NCI-H1694 treated with DMSO at 0.1 percent for 48 hours (cell line): ENCODE data around the gene RPL10A.
"Not testable (repeated sequence)": the region's sequence is repeated elsewhere in the genome, so short reads cannot be mapped to it uniquely, and the experiment has no call there.

ENCODE experiments used
- DNase-seq: peaks from one replicate; lab custom pipeline; 2025; lab: John Stamatoyannopoulos, UW

RPL10A gene

DNA sequence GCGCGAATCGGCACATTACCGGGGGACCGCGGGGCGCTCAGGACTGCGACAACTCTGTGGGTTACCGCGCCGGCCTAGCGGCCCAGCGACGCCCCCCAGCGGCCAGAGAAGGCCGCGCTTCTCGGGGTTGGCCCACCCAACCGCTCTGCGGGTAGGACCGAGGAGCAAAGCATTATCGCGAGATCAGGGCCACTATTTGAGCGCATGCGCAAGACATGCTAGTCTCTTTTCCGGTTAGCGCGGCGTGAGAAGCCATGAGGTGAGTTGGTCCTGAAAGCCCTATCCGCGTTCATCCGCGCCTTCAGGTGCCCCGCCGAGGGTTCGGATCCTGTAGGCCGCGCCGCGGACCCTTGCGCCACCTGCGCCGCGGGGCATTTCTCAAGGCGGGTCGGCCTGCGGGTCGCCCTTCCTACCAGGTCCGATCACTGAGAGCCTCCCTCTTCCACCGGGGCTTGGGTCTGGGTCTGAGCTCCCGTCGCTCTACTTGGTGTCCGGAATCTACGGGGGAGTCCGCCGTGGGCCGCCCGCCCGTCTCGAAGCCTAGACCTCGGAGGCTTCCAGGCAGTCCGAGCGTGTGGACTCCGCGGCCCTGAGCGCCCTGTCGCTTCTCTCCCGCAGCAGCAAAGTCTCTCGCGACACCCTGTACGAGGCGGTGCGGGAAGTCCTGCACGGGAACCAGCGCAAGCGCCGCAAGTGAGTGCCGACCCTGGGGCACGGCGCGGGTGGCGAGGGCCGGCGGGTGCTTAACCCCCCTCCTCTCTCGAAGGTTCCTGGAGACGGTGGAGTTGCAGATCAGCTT lies at the start of gene RPL10A:
Gene RPL10A, plus strand, starts transcription at position 221 of the 799 bp plus-strand sequence. Its CDS starts 34 bp downstream, at position 255.
- peak; percentile 87 for DNase-seq

GRCh38 chr6:35419417-35419816 lies 48.8 kb upstream of the RPL10A start:
- DNase-seq: peak; percentile 3

GRCh38 chr6:35419961-35420360 lies 48.2 kb upstream of the RPL10A start:
- no peak for DNase-seq

GRCh38 chr6:35425284-35425683 lies 42.9 kb upstream of the RPL10A start:
- DNase-seq: no peak

DNA sequence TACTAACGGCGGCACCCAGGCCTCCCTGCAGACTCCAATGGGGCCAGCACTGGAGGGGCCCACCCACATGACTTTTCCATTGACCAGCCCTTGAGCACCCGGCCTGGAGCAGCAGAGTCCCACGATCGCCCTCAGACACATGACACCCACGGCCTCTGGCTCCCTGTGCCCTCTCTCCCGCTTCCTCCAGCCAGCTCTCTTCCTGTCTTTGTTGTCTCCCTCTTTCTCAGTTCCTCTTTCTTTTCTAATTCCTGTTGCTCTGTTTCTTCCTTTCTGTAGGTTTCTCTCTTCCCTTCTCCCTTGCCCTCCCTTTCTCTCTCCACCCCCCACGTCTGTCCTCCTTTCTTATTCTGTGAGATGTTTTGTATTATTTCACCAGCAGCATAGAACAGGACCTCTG lies 42.1 kb upstream of the RPL10A start:
- no peak for DNase-seq

GRCh38 chr6:35427435-35427834 lies 40.8 kb upstream of the RPL10A start:
- DNase-seq: no peak

DNA sequence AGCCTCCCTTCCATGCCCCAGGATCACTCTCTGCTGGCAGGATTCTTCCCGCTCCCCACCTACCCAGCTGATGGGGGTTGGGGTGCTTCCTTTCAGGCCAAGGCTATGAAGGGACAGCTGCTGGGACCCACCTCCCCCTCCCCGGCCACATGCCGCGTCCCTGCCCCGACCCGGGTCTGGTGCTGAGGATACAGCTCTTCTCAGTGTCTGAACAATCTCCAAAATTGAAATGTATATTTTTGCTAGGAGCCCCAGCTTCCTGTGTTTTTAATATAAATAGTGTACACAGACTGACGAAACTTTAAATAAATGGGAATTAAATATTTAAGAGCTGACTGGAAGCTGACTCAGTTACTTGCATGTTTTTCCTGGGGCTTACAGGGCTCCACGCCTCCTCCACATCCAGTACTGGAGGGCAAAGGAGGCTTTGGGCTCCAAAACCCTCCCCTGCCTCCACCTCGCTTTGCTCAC lies 40.3 kb upstream of the RPL10A start:
- DNase-seq: no peak

DNA sequence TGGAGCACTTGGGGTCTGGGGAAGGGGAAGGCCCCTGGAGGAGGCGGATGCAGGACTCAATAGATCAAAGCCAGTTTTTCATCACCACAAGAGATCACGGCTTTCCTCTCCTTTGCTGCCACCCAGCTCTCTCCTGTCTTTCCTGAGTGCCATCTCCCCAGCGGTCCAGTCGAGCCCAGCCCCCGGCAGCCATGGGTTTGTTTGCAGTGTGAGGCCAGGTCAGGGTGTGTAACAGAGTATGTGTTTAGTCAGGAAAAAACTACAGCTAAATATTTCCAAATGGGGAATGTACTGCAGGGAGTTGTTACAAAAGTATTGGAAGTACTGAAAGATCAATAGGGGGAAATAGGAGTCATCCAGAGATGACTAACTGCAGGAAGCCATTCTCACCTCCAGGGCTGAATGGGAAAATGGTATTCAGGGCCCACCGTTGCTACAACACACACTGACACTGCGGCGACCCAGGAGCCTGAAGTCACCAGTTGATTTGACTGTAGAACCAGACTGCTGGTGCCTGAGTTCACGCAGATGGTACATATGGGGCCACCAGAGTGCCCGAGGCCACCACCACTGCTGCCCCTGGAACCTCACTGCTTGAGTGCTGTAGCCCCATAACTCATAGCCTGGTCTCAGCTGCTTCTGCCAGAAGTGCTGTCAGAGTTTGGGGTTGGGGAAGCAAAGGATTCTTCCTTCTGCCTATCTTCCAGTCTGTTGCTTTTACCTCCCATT lies 39.6 kb upstream of the RPL10A start:
- DNase-seq: no peak

DNA sequence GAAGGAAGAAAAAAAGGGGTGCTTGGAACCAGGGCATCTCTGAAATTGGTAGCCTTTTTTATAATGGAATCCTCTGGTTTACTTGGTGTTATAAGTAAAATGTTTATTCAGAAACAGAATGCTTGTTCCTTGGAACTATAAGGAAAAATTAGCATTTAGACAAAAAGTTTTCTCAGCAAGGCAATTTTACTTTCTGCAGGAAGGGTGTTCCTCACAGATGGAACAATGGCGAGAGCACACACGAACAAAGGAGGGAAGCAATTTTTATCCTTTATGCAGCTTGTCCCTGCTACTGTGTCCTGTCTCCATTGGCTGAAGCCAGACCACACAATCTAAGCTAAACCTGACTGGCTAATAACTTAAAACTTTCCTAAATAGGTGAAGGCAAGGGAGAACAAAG lies 38.7 kb upstream of the RPL10A start:
- no peak for DNase-seq

- DNase-seq: no peak
Observed at GRCh38 chr6:35432291-35432690, 35.9 kb upstream of the RPL10A start.

GRCh38 chr6:35432702-35433101 lies 35.5 kb upstream of the RPL10A start:
- DNase-seq: not testable (repeated sequence)

- DNase-seq: peak; percentile 4
Observed at GRCh38 chr6:35435074-35435837, 32.9 kb upstream of the RPL10A start.

DNA sequence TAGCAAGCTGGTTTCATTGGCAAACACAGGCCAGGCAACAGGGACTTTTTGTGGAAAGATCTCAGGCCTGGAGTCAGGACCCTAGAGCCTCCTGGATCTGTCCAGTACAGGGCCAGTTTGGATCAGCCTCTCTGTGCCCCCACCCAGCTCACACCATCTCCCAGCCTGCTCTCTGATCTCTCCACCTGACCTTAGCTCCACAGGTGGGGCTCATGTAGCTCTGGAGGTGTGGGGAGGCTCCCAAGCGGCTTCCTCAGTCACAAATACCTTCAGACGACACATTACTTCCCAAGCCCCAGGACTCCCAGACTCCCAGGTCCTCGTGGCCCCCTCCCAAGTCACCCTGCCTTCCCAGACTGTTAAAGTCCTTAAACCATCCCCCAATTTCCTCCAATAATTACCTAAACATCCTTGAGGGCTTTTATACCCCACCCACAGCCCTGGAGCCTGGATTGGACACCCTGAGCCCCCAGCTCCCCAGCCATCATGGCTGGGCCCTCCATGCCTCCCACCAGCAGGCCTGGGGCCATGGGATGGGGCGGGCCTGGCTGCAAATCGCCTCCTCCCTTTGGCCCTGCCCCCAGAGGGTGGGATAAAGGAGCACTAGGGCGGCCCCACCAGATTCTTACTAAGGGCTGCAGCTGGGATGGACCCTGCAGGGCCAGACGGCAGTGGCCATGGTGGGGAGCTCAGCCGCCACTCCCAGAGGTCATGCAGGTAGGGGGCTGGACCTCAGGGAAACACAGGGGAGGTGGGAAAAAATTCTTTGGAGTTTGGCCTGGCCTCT lies 31.9 kb upstream of the RPL10A start:
- no peak for DNase-seq

GRCh38 chr6:35438378-35439065 lies 29.7 kb upstream of the RPL10A start:
- not testable (repeated sequence) for DNase-seq

- DNase-seq: no peak
Observed at GRCh38 chr6:35439308-35439707, 28.9 kb upstream of the RPL10A start.

GRCh38 chr6:35441205-35441604 lies 27.0 kb upstream of the RPL10A start:
- no peak for DNase-seq

DNA sequence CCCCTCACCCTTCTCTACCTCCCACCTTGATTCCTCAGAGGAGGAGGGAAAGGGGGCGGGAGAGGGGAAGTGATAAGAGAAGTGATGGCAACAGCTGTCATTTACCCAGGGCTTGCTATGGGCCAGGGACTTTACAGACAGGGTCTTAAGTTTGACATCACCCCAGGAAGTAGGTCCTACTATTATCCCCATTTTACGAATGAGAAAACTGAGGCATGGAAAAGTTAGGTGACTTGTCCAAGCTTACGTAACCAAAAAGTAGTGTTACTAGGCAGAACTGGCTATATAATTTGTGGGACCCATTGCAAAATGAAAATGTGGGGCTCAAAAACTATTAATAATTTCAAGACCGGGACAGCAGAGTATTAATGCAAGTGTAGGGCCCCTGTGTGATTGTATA lies 26.6 kb upstream of the RPL10A start:
- no peak for DNase-seq

- DNase-seq: no peak
Observed at GRCh38 chr6:35442693-35443092, 25.5 kb upstream of the RPL10A start.

- no peak for DNase-seq
Observed at GRCh38 chr6:35443341-35444030, 24.7 kb upstream of the RPL10A start.

DNA sequence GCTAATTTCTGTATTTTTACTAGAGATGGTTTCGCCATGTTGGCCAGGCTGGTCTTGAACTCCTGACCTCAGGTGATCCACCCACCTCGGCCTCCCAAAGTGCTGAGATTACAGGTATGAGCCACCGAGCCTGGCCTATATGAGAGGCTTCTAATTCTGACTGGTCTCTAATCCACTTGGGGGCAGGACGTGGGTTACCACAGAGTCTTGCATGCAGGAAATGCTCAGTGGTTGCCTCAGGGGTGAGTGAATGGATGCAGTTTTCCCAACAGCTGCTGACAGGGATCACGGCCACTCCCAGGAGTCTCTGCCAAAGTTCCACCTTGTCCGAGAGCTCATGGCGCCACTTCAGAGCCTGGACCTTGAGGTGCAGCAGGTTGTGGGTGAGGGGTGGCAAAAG lies 22.5 kb upstream of the RPL10A start:
- no peak for DNase-seq
